HG02642 (cell line): ENCODE results near the gene PPP2R5D.

Source experiments
- ATAC-seq: cut with Tn5 transposase; IDR thresholded peaks from one replicate; pipeline ENCODE4 v1.9.1; 2021; ENCODE audit warnings: mild to moderate bottlenecking; ENCODE audit not compliant: unreplicated experiment, poor library complexity

PPP2R5D gene

DNA sequence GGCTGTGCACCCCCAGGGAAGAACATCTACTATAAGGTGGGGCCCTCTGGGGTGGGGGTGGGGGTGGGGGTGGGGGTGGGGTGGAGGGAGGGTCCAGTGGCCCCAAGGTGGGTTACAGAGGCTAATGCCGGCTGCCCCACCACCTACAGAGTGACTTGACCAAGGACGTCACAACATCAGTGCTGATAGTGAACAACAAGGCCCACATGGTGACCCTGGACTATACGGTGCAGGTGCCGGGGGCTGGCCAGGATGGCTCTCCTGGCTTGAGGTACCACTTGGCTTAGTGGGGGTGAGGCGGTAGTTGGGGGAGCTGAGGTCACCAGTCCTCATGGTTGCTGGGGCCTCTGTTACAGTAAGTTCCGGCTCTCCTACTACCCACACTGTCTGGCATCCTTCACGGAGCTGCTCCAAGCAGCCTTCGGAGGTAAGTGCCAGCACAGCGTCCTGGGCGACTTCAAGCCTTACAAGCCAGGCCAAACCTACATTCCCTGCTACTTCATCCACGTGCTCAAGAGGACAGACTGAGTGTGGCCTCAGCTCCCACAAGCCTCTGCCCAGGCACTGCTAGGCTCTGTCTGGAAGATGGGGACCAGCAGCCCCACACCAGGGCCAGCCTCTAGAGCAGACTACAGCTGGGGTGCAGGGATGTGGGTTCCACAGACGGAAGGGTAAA is 21.1 kb upstream of the PPP2R5D start:
- ATAC-seq = no peak

- ATAC-seq = no peak
Measured at GRCh38 chr6:42963855-42964605, 20.3 kb upstream of the PPP2R5D start.

DNA sequence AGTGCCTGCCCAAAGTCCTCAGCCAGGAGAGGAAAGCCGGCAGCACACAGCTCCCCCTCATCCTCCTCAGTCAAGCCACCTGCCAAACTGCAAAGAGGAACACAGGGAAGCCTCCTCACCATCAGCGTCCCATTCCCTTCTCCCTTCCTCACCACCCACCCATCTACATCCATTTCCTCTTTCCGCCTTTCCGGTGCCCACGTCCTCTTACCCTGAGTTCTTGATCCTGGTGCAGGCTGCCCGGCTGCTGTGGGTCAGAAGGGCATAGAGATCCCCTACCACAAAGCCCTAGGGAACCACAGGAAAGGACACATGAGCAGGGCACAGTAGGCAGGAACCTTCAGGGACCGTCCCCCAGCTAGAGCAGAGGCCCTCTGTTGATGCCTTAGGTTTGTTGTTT is 17.8 kb upstream of the PPP2R5D start:
- no peak for ATAC-seq

- ATAC-seq = no peak
Measured at GRCh38 chr6:42967228-42967627, 17.1 kb upstream of the PPP2R5D start.

- ATAC-seq = no peak
Measured at GRCh38 chr6:42968126-42968701, 16.2 kb upstream of the PPP2R5D start.

DNA sequence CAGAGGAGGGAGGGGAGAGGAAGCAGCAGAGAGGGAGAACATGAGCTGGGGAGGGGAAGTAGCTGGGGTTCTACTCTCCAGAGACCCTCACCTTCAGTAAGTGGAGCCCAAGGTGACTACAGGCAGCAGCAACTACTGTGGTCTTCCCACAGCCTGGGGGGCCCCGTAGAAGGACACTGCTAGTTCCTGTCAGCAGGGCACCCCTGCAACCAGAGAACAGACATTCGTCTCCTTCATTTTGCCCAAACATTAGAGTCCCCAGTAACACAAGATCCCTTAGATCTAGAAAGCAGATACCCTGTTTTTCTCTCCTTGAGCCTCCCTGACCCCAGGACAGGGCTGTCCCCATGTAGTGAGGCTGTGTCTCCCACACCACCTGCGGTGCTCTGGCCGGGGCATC is 15.6 kb upstream of the PPP2R5D start:
- no peak for ATAC-seq

DNA sequence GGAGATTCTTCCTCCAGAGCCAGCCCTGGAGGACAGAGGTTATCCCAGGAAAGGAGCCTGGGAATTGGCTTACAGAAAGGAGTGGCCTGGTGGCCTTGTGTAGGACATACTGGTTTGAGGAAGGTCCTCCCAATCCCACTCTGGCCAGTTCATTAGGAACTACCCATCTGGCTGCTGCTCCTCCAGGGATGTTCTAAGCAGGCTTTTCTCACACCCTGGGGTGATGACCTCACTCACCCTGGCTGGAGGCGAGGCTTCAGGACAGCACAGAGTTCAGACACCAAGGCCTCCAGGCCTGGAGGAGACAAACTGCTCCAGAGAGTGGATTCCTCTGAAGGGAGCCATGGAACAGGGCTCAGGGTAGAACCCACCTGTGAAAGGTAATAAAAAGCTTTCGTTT is 14.9 kb upstream of the PPP2R5D start:
- ATAC-seq = no peak

- no peak for ATAC-seq
Measured at GRCh38 chr6:42969934-42970333, 14.4 kb upstream of the PPP2R5D start.

DNA sequence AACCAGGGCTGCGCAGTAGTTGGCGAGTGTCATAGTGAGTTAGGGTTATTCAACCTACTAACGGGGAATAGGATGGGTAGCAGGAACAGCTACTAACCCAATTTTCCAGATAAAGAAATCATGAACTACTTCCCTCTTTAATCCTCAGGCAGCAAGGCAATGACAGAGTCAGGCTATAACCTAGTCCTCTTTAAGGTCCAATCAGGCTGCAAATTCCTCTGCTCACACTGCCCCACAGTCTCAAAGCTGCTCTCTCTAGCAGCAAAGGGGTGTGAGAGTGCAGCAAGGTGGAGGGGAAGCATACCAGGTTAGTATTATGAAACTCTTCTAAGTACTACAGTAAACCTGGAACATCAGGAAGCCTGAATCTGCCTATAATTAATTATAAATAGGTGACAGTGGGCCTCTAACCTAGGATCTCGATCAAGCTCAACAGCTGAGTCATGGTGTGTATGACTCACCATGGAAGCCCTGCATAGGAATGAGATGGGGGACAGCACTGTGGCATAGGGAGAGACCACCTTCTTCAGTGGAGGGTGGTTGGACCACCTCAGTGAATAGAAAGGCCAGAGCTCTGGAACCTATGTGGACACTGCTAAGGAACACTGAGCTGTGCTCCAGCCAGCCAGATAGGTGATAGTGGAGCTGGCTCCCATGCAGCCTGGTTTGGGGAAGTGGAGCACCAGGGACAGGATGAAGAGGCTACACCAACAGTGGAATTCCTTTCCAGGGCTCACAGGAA is 13.3 kb upstream of the PPP2R5D start:
- no peak for ATAC-seq

- ATAC-seq = no peak
Measured at GRCh38 chr6:42971746-42972327, 12.5 kb upstream of the PPP2R5D start.

DNA sequence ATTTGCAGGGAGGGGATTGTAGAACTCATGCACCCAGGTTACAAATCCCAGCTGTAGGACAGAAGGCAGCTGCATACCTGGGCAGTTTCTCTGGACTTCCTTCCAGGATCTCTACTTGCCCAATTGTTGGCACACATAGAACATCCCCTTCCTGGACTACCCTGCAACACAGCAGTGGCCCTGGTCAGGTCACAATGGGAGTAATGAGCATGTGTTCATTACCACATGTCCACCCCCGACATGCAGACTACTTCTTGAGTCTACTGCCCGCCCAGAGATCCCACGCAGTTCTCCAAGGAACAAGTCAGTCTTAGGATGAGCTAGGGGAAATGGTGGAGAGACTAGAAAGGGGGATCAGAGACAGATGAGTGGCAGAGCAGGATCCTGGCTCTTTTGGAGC is 10.4 kb upstream of the PPP2R5D start:
- ATAC-seq = no peak

- no peak for ATAC-seq
Measured at GRCh38 chr6:42974919-42975505, 9.4 kb upstream of the PPP2R5D start.

DNA sequence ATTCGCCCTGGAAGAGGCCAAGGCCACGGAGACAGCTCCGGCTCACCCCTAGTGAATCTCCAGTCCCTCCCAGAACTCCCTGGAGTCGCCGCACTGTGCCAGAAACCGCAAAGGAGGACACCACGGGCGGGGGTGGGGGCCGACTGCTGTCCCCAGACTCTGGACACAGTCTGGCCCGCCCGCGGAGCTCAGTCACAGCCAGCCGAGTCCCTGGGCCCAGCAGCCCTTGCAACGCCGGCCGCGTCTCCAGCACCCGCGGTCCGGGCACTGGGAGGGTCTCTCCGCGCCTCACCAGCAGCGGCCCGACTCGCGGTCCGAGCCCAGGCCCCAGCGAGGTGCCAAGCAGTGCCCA is 5.9 kb upstream of the PPP2R5D start:
- peak; percentile 24 for ATAC-seq

- ATAC-seq = peak; percentile 91
Measured at GRCh38 chr6:42978839-42979522, 5.4 kb upstream of the PPP2R5D start, which contains the start of gene PEX6. TSS of gene PEX6 (minus strand) at chr6:42979181. CDS start at chr6:42979150, 31 bp downstream.

GRCh38 chr6:42979523-42980177 is 4.7 kb upstream of the PPP2R5D start:
- ATAC-seq = peak; percentile 6

DNA sequence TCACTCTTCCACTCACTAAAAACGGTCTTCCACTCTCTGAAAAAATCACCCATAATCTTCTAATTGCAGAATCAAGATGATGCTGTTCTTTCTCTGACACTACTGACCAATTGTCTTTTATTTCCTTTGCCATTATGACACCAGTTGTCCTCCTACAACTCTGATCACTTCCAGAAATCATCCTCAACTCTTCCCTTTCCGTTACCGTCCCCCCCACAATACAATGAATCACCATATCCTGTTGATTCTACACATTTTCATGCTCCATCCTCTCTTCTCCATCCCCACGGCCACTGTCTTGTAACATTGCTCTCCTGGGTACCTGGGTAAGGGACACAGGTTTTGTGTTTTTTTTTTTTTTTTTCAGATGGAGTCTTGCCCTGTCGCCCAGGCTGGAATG is 2.5 kb upstream of the PPP2R5D start:
- ATAC-seq = no peak

- no peak for ATAC-seq
Measured at GRCh38 chr6:42984924-42985475, 630 bp downstream of the PPP2R5D start.

DNA sequence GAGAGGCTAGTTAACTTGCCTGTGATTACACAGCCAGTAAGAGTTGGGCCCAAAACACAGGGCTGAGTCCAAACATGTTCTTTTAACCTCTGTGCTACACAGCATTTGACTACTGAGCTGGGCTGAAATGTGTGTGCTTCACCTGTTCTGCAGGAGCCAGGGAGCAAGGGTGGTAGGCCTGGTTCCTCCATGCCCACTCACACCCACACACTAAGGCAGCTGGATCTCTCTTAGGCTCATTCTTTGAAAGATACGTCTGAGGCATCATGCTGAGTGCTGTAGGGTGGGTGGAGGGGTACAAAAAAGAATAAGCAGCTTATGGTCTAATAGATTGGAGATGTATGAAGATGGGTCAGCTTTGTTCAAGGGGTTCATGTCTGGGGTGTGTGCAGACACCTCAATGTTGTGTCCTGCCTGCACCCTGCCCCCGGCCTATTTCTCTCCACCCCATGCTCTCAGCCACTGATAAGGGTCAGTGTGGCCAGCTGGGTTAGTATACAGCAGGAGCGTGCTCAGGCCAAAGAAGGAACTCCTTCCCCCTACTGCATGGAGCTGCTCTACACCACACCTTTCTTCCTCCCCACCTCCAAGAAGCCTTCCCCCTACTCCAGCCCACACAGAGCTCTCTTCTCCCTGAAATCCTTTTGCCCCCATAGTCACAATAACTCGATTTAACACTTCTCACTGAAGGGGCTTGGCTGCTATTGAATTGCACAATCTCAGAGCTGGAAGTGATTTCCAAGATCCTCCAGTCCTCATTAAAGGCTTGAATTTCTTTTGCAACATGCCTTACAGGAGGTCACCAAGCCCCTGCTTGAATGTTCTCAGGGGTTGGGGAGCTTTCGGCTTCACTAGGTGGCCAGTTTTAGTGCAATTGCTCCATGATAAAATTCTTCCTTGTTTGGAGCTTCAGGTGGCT is 3.4 kb downstream of the PPP2R5D start:
- ATAC-seq = no peak
